ENCODE data around the gene SIAH3.
A peak's percentile ranks its signal among the peaks of the same experiment; 100 is the strongest.

Gene SIAH3

DNA sequence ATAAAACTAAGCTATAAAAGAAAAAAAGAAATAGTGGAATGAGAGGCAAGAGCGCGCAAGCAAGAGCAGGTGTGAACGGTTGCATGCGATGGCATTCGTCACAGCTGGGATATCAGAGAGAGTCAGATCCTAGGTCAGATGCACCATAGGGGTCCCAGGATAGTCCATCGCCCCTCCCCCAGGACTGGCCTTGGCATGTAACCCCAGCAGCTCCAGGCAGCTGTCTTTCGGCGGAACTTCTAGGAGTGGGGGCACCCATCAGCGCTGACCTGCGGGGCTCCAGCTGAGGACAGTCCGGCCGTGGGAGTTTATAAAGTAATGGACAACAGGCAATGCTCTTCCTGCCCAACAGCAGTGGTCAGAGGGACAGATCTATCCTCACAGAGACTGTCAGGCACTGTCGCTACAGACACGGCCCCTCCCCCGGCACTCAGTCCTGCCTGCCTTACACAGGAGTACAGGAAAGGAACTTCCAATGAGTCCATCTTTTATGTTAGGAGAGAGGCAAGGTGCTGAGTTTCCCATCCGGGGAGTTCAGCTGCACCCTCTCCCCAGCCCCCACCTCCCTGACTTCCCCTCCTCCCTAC, 1.4 kb downstream of the SIAH3 start:
- no peak for DNase-seq (ENCODE audit: low read depth)
- no peak for TF ChIP-seq CTCF (IDR thresholded peaks at IDR 0.05; ENCODE audit: low read length, missing control alignments)
- no peak overlapping the region for H3K4me3 ChIP-seq (replicated peaks; ENCODE audit: low read depth, low read length)

GRCh38 chr13:45849408-45849807, 2.1 kb downstream of the SIAH3 start:
- no peak for DNase-seq (ENCODE audit: low read depth)
- H3K4me3 ChIP-seq (replicated peaks; ENCODE audit: low read depth, low read length): no peak overlapping the region
- TF ChIP-seq CTCF (IDR thresholded peaks at IDR 0.05; ENCODE audit: low read length, missing control alignments): no peak

GRCh38 chr13:45847554-45848224, 3.9 kb downstream of the SIAH3 start:
- no peak for TF ChIP-seq CTCF (IDR thresholded peaks at IDR 0.05; ENCODE audit: low read length, missing control alignments)
- peak; percentile 17 for DNase-seq (ENCODE audit: low read depth)
- H3K4me3 ChIP-seq (replicated peaks; ENCODE audit: low read depth, low read length): no peak overlapping the region

DNA sequence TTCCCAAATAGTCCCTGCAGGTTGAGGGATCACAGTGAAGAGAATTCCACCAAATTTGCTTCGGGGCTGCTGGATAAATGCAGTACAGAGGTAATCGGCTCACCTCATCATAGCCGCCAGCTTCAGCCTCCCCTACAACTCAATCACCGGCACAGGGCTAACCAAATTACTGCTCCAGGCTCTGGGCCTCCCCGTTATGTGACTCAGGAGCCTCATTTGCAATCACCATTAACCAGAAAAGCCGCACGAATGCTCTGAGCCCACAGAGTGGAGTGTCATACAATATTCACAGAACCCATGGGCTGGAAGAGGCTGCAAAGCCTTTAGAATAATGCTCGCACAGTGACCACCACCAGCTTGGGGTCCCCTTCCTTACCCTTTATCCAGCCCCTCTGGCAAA, 4.9 kb downstream of the SIAH3 start:
- no peak for DNase-seq (ENCODE audit: low read depth)
- no peak overlapping the region for H3K4me3 ChIP-seq (replicated peaks; ENCODE audit: low read depth, low read length)
- TF ChIP-seq CTCF (IDR thresholded peaks at IDR 0.05; ENCODE audit: low read length, missing control alignments): no peak

DNA sequence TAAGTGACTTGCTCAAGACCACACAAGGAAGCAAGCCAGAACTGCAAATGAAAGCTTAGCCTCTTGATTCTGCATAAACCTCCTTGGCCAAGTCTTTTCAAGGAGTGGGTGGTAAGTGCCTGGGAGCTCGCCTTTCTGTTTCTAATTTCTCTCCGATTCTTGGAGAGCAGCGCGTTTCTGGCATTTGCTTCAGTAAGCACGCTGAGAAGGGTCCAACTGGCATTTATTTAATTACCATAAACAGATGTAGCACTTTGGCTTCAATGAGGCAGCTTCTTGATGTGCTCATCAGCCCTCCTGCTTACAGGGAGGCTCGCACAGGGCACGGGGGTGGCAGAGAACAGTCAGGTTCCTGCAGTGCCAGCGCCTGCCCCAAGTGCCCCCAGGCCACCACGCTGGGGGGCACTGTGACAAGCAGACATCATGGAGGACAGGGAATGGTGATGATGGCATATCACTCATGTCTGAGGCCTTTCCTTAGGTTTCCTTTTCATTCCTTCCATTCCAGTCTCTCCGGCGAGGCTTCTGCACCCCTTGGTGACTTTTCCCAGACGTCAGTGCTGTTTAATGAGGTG, 13.3 kb downstream of the SIAH3 start:
- no peak for DNase-seq (ENCODE audit: low read depth)
- H3K4me3 ChIP-seq (replicated peaks; ENCODE audit: low read depth, low read length): no peak overlapping the region
- TF ChIP-seq CTCF (IDR thresholded peaks at IDR 0.05; ENCODE audit: low read length, missing control alignments): no peak

DNA sequence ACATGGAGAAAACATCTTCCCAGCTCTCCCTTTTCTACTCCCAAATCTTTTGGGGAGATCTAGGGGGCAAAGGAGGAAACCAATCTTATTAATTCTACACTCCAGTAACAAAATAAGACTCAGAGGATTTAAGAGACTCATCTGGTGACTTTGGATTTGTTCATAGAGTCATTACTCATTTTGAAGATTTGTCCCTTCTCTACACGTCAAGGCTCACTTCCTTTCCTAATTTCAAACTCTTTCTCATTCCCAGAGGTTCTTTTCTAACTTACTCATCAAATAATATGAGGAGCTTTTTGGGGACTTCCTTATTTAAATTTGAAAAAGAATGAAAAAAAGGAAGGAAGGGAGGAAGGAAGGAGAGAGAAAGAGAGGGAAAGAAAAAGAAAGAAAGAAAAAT, 14.4 kb downstream of the SIAH3 start:
- no peak for DNase-seq (ENCODE audit: low read depth)
- no peak overlapping the region for H3K4me3 ChIP-seq (replicated peaks; ENCODE audit: low read depth, low read length)
- no peak for TF ChIP-seq CTCF (IDR thresholded peaks at IDR 0.05; ENCODE audit: low read length, missing control alignments)
